Measurements from ENCODE around the gene SERPINB1.
"Not testable (repeated sequence)": the region's sequence is repeated elsewhere in the genome, so short reads cannot be mapped to it uniquely, and the experiment has no call there.

SERPINB1 gene

GRCh38 chr6:2841264-2842138 lies at the start of gene SERPINB1:
SERPINB1 (minus strand) TSS chr6:2841863; CDS start chr6:2840586, 1,277 bp downstream.
- peak within 1 kb of the TSS; percentile 94 to 96 for H3K4me3 Mint-ChIP-seq
- ATAC-seq = peak; percentile 91

DNA sequence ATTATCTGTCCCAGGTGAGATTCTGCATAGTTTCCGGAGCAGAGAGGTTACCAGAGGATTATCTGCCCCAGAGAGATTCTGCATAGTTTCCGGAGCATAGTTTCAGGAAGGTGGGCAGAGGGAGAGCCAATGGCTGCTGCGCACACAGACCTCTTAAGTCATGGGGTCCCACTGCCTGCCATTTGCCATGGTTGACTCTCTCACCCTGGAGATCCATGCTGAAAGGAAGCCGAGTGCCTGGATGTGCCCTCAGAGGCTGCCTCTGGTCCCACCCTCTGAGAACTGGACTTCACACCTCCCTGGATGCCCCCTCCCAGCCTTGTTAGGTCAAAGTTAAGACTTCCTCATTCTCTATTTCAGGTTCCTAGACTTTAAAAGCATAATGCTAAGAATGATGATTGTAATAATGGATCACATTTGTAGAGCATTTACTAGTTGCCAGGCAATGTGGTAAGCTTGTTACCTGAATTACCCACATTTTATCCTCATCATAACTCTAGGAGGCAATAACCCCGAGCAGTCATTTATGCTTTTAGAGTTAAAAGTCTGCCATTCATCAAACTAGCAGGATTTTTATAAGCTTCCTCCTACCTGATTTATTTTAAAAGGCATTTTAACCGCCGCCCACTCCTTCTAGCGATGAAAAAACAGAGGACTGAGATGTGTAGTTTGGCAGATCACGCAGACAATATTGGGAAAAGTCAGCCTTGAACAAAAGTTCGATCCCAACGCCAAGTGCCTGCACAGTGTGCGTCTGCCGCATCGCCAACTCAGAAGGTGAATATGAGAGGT lies 49.5 kb upstream of the SERPINB1 start:
- H3K9me3 Mint-ChIP-seq = peaks cover 0 to 2% of the 10 kb centered on the region in 2 donors
- no peak for DNase-seq
- H3K27ac Mint-ChIP-seq = peak overlapping the region in 1 of 2 donors; percentile 46
- peak overlapping the region; percentile 65 to 72 for H3K4me3 Mint-ChIP-seq
- peak; percentile 15 for ATAC-seq
- H3K27me3 Mint-ChIP-seq = no peaks in the 10 kb centered on the region
- peaks cover 53% of the 10 kb centered on the region for H3K4me1 Mint-ChIP-seq

More at GRCh38 chr6:2841264-2842138, at the start of gene SERPINB1:
- Mint-ChIP-seq H3K27me3 (no peaks in the 10 kb centered on the region), H3K27ac (peak within 1 kb of the TSS; percentile 91 to 93), H3K4me1 (peaks cover 60% of the 10 kb centered on the region), H3K9me3 (no peaks in the 10 kb centered on the region)
- peak; percentile 85 to 92 for DNase-seq

DNA sequence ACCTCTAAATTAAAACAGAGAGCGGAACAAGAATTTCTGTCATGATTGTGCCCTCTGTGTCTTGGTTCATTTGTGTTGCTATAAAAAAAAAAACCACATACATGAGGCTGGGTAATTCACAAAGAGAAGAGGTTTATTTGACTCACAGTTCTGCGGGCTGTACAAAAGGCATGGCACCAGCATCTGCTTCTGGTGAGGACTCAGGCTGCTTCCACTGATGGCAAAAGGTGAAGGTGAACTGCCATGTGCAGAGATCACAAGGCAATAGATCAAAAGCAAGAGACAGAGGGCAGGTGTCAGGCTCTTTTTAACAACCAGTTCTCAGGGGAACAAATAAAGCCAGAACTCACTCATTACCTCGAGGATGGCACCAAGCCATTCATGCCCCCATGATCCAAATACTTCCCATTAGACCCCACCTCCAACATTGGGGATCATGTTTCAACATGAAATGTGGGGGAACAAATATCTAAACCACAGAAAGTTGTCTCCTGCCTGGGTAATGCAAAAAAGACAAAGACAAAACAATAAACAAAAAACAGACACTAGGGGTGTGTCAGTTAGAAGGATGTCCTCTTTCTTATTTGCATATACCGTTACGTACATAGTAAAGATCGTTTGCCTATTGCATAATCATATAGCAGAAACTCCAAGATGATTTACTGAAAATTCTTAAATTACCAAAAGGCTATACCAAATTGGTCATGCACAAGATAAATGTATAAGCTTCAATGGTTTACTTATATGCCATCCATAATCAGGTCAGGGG lies 44.5 kb upstream of the SERPINB1 start:
- Mint-ChIP-seq H3K9me3 (peaks cover 0 to 12% of the 10 kb centered on the region in 2 donors), H3K4me1 (peaks cover 39% of the 10 kb centered on the region), H3K27ac (peak overlapping the region in 1 of 2 donors; percentile 56), H3K4me3 (no peak overlapping the region), H3K27me3 (no peaks in the 10 kb centered on the region)
- ATAC-seq (no peak), DNase-seq (no peak)

DNA sequence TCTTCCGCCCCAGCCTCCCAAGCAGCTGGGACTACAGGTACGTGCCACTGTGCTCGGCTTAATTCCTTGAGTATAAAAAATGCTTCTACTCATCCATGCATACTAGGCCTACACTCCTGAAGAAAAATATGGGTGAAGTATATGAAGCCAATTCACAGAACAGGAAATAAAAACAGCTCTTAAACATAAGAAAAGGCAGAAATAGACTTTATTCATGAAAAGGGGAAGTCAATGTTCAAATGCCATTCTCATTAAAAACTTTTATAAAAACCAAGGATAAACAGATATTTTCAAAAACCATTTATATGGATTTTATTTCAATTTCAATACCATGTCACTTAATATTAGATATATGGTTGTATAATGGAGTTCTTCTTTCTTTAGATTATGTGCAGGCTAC lies 43.1 kb upstream of the SERPINB1 start:
- Mint-ChIP-seq H3K27me3 (no peaks in the 10 kb centered on the region), H3K4me1 (peaks cover 41% of the 10 kb centered on the region), H3K27ac (no peak overlapping the region), H3K4me3 (no peak overlapping the region), H3K9me3 (peaks cover 0 to 19% of the 10 kb centered on the region in 2 donors)
- ATAC-seq (no peak), DNase-seq (no peak)

DNA sequence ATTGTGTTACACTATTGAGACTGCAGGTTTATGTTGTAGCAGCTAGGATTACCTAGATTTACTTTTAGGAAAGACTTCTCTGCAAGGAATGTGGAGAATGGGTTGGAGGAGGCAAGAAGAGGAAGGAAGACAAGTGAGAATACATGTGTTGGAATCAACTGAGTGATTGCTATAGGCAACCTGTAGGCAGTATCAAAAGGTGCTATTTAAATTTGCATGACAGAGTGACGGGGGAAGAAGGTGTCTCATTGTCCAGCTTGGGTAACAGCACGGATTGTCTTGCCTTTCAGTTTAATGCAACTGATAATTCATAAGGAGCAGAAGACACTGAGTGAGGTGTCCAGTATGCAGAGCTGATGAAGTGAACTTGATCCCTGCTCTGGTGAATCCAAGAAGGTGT lies 42.0 kb upstream of the SERPINB1 start:
- H3K4me1 Mint-ChIP-seq = peaks cover 50% of the 10 kb centered on the region
- H3K27me3 Mint-ChIP-seq = no peaks in the 10 kb centered on the region
- H3K4me3 Mint-ChIP-seq = no peak overlapping the region
- H3K9me3 Mint-ChIP-seq = peaks cover 0 to 19% of the 10 kb centered on the region in 2 donors
- peak overlapping the region in 1 of 2 donors; percentile 4 for H3K27ac Mint-ChIP-seq
- ATAC-seq = no peak
- DNase-seq = no peak

DNA sequence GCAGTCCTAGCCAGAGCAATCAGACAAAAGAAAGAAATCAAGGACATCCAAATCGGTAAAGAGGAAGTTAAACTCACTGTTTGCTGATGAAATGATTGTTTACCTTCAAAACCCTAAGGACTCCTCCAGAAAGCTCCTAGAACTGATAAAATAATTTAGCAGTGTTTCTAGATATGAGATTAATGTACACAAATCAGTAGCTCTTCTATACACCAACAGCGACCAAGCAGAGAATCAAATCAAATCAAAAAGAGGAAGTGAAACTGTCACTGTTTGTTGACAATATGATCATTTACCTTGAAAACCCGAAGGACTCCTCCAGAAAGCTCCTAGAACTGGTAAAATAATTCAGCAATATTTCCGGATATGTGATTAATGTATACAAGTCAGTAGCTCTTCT lies 39.8 kb upstream of the SERPINB1 start:
- H3K27me3 Mint-ChIP-seq = peaks cover 11% of the 10 kb centered on the region
- peaks cover 72% of the 10 kb centered on the region for H3K4me1 Mint-ChIP-seq
- H3K4me3 Mint-ChIP-seq = peak overlapping the region; percentile 41 to 47
- H3K9me3 Mint-ChIP-seq = peaks cover 0 to 19% of the 10 kb centered on the region in 2 donors
- peak overlapping the region in 1 of 2 donors; percentile 28 for H3K27ac Mint-ChIP-seq
- DNase-seq (no peak), ATAC-seq (no peak)

DNA sequence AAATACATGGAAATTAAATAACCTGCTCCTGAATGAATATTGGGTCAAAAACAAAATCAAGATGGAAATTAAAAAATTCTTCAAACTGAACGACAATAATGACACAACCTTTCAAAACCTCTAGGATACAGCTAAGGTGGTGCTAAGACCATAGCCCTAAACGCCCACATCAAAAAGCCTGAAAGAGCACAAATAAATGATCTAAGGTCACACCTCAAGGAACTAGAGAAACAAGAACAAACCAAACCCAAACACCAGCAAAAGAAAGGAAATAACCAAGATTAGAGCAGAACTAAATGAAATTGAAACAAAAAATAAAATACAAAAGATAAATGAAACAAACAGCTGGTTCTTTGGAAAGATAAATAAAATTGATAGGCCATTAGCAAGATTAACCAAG lies 38.5 kb upstream of the SERPINB1 start:
- Mint-ChIP-seq H3K27ac (peak overlapping the region in 1 of 2 donors; percentile 23), H3K27me3 (peaks cover 11% of the 10 kb centered on the region), H3K4me3 (peak overlapping the region; percentile 47 to 69), H3K4me1 (peaks cover 73% of the 10 kb centered on the region), H3K9me3 (peaks cover 0 to 12% of the 10 kb centered on the region in 2 donors)
- not testable (repeated sequence) for DNase-seq
- ATAC-seq = peak; percentile 75

DNA sequence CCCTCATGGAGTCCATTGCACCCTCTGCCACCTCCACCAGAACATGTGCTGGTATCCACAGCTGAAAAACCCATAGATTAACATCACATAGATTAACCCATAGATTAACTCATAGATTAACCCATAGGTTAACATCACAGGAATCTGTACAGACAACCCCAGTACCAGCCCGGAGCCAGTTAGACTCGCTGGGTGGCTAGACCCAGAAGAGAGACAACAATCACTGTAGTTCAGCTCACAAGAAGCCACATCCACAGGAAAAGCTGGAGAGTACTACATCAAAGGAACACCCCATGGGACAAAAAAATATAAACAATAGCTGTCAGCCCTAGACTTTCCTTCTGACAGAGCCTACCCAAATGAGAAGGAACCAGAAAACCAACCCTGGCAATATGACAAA lies 36.3 kb upstream of the SERPINB1 start:
- H3K4me3 Mint-ChIP-seq = peak overlapping the region; percentile 1 to 44

DNA sequence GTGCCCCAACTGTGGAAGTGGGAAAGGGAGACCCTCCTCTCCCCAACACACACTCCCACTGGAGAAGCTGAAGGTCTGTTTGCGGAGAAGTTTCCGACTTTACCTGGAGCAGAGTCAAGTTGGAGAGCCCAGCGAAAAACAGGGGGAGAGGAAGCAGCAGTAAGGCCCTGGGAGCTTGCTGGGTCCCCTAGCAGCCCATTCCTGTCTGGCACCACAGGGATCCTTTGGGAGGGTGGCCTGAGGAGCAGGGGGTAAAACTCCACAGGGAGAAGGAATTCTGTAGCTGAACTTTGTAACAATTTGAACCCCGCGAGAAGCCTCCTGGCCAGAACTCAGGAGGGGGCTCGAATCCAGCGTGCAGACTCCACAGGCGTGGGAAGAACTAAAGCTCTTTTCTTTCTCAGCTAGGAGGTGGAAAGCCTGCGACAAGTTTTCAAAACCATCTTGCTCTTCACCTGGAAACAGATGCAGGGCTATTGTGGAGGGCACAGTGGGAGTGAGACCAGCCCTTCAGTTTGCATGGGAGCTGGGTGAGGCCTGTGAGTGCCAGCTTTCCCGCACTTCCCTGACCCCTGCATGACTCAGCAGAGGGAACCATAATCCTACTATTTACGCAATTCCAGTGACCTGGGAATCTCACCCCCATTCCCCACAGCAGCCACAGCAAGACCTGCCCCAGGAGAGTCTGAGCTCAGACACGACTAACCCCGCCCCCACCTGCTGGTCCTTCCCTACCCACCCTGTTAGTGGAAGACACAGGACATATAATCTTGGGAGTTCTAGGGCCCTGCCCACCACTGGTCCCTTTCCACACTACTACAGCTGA lies 35.6 kb upstream of the SERPINB1 start:
- H3K4me1 Mint-ChIP-seq = peaks cover 91% of the 10 kb centered on the region
- H3K4me3 Mint-ChIP-seq = peak overlapping the region; percentile 90 to 92
- ATAC-seq = no peak
- H3K9me3 Mint-ChIP-seq = peaks cover 9 to 10% of the 10 kb centered on the region in 2 donors
- peaks cover 11% of the 10 kb centered on the region for H3K27me3 Mint-ChIP-seq
- no peak for DNase-seq
- H3K27ac Mint-ChIP-seq = peak overlapping the region in 1 of 2 donors; percentile 49

More for the DNA sequence above, 36.3 kb upstream of the SERPINB1 start:
- Mint-ChIP-seq H3K4me1 (peaks cover 84% of the 10 kb centered on the region), H3K27ac (peak overlapping the region in 1 of 2 donors; percentile 31), H3K9me3 (peaks cover 2 to 7% of the 10 kb centered on the region in 2 donors), H3K27me3 (peaks cover 11% of the 10 kb centered on the region)
- ATAC-seq = no peak
- no peak for DNase-seq

- H3K9me3 Mint-ChIP-seq = peaks cover 13% of the 10 kb centered on the region in 2 donors
Observed at GRCh38 chr6:2876210-2877056, 34.8 kb upstream of the SERPINB1 start.

DNA sequence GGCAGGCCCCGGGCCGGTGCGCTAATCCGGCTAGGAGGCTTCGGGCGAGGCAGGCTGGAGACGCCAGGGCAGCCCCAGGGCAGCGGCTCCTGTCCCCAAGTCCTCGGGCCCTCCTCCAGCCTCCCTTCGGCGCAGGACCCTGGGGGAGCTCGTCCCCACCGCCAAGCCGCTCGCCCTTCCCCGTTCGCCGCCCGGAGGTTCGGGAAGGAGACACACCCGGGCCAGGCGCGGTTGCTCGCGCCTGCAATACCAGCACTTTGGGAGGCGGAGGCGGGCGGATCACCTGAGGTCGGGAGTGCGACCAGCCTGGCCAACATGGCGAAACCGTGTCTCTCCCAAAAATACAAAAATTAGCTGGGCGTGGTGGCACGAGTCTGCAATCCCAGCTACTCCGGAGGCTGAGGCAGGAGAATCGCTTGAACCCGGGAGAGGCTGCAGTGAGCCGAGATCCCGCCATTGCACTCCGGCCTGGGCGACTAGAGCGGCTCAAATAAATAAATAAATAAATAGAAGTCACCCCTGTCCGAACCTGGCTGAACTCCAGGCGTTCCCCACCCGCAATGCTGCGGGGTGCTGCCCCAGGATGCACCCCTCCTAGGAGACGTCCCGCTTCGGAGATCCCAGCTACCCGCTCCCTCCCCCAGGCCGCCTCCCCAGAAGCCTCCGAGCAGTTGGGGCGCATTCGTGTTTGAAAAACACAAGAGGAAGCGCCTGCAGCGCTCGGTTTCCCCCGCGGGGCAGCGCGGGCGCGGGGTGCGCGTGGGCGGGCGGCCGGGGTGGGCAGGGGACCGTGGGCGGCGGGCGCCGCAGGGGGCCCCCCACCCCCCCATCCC lies 33.9 kb upstream of the SERPINB1 start:
- H3K4me1 Mint-ChIP-seq = peaks cover 81% of the 10 kb centered on the region
- peak; percentile 61 for ATAC-seq
- peak; percentile 38 for DNase-seq
- H3K4me3 Mint-ChIP-seq = peak overlapping the region; percentile 78 to 89
- H3K27ac Mint-ChIP-seq = peak overlapping the region; percentile 83 to 88
- H3K27me3 Mint-ChIP-seq = peaks cover 11% of the 10 kb centered on the region
- H3K9me3 Mint-ChIP-seq = peaks cover 13% of the 10 kb centered on the region in 2 donors

More at GRCh38 chr6:2876210-2877056, 34.8 kb upstream of the SERPINB1 start:
- peak overlapping the region; percentile 49 to 96 for H3K27ac Mint-ChIP-seq
- no peak for DNase-seq
- peak; percentile 61 for ATAC-seq
- peaks cover 11% of the 10 kb centered on the region for H3K27me3 Mint-ChIP-seq
- H3K4me3 Mint-ChIP-seq = peak overlapping the region; percentile 90 to 92
- peaks cover 90% of the 10 kb centered on the region for H3K4me1 Mint-ChIP-seq

DNA sequence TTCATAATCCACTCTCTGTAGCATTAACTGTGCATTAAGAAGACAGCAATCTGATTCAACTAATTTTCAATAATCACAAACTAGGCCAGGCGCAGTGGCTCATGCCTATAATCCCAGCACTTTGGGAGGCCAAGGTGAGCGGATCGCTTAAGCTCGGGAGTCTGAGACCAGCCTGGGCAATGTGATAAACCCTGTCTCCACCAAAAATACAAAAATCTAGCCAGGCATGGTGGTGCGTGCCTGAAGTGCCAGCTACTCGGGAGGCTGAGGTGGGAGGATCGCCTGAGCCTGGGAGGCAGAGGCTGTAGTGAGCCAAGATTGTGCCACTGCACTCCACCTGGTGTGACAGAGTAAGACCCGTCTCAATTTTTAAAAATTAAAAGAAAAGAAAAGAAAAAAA lies 32.0 kb upstream of the SERPINB1 start:
- Mint-ChIP-seq H3K4me1 (peaks cover 71% of the 10 kb centered on the region), H3K4me3 (no peak overlapping the region), H3K27ac (no peak overlapping the region), H3K9me3 (peaks cover 6 to 13% of the 10 kb centered on the region in 2 donors), H3K27me3 (peaks cover 11% of the 10 kb centered on the region)
- no peak for ATAC-seq
- DNase-seq = no peak

Data from stimulated activated naive CD8-positive, alpha-beta T cell treated with anti-CD3 and anti-CD28 coated beads, Interleukin-15, amount 100 ng/mL, for 72 hours (primary cell).